Breast epithelium (tissue), 3 donors: ENCODE data around the gene SLC4A1AP.

Experiments
- POLR2A ChIP-seq: fragments of 450-650 bp; IDR thresholded peaks from one replicate; pipeline ENCODE4 v1.6.1; 2016; ENCODE audit warnings: antibody characterized with exemption, mild to moderate bottlenecking, moderate library complexity
- POLR2AphosphoS5 ChIP-seq, 3 donors: sonication (generic); formaldehyde crosslinking; IDR thresholded peaks; one replicate each; pipeline ENCODE4 v1.6.1; 2017; ENCODE audit warnings: antibody characterized with exemption in 3 of 3
- TF ChIP-seq, protein P1 (sequence below), 3 donors: fragments of 450-650 bp; IDR thresholded peaks; one replicate each; pipeline ENCODE4 v1.5.1; 2016 to 2017; ENCODE audit warnings: antibody characterized with exemption in 3 of 3, mild to moderate bottlenecking in 3 of 3, moderate library complexity in 3 of 3

DNA sequence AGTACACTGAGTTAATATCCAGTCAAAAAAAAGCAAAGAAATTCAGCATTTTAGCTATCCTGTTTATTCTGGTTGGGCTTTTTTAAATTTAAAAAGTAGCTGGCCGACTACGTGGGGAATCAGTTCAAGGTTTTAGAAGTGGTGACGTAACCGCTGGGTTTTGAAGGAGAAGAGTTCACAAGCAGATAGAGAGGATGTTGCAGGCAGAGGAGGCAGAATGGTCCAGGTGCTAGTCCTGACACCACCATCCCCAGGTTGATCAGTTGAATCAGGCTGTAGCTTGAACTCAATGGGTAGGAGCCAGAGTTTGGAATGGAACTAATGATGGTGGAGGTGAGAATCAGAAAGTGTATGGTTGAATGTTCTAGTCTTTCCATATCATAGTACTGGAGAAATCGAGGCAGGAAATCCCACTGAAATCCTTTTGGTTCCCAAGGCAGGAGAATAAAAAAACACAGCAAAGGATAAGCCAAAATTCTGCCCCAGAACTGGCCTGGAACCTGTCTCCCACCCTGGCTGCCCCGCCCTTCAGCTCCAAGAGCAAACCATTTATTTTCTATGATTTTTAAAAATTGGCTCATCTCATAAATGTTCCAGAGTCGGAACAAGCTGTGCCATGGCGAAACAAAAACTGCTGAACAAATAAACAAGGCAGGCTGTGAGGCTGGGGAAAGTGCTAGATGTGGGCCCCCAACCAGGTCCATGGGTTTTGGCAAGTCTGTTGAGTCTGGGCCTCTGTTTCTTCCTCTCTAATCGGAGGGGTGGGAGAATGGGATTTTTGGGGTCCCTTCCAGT, 44.0 kb downstream of the SLC4A1AP start:
- TF ChIP-seq, protein P1, sequence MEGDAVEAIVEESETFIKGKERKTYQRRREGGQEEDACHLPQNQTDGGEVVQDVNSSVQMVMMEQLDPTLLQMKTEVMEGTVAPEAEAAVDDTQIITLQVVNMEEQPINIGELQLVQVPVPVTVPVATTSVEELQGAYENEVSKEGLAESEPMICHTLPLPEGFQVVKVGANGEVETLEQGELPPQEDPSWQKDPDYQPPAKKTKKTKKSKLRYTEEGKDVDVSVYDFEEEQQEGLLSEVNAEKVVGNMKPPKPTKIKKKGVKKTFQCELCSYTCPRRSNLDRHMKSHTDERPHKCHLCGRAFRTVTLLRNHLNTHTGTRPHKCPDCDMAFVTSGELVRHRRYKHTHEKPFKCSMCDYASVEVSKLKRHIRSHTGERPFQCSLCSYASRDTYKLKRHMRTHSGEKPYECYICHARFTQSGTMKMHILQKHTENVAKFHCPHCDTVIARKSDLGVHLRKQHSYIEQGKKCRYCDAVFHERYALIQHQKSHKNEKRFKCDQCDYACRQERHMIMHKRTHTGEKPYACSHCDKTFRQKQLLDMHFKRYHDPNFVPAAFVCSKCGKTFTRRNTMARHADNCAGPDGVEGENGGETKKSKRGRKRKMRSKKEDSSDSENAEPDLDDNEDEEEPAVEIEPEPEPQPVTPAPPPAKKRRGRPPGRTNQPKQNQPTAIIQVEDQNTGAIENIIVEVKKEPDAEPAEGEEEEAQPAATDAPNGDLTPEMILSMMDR (IDR thresholded peaks at IDR 0.05) = no peak
- TF ChIP-seq POLR2AphosphoS5 (IDR thresholded peaks at IDR 0.05) = peak in 1 of 3 donors; percentile 3
- no peak for TF ChIP-seq POLR2A
